ENCODE data around the gene PRDM16. TPM values are rescaled to one million over a fixed set of nuclear protein-coding genes. Genes with fewer than 3 reads are reported as not detected.

The PRDM16 gene
- total and polyA plus RNA-seq, 2 of the 8 experiments (the other 6 are each of a cell fraction or from before 2014, with no cell fraction given), result 0.39 to 0.43 TPM

DNA sequence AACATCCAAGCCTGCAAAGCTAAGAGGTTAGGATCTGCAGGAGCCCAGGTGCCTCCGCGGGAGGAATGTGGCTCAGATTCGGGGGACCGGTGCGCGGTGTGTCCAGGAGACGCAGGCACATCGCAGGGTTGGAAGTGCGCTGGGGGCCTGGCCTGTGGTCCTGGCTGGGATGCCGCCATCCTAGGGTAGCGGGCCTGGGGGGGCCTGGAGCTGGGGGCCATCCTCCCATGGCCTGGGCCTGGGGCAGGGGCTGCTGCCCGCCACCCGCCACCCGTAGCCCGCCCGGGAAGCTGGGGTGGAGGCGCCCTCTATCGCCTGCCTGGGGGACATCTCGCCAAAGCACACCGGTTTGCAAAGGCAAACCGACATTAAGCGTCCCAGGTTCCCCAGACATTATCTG lies 214.8 kb downstream of the PRDM16 start:
- H3K56ac ChIP-seq (replicated peaks; ENCODE audit: insufficient read length, low read depth, low read length), result no peak overlapping the region
- no peak overlapping the region; the same call in 1 of the 2 replicates for H2AFZ ChIP-seq (ENCODE audit: low read length)
- H3K4me1 ChIP-seq (replicated peaks in 1 of 4; ENCODE audit: control insufficient read depth in 3 of 4, insufficient read depth in 4 of 4, low read length in 3 of 4), result peaks cover 0 to 15% (median 5%) of the 10 kb centered on the region in 4 experiments; a peak in 5 of 7 replicates
- ChIA-PET POLR2A (ENCODE audit: partially characterized antibody) (no interaction called here), CTCF (ENCODE audit: partially characterized antibody) (interaction anchor here (0.8 to 5.9 kb wide), 22 partner anchors 10 to 223 kb away, joined by 3 to 32 read pairs (median 3); no protein-coding TSS in a partner anchor)
- H2BK20ac ChIP-seq (ENCODE audit: low read length), result no peak overlapping the region
- no peaks in the 10 kb centered on the region for H3K23me2 ChIP-seq (ENCODE audit: low read depth, low read length)
- peaks cover 0 to 2% of the 10 kb centered on the region in 2 experiments for H4K20me1 ChIP-seq (replicated peaks in 1 of 2; ENCODE audit: control insufficient read depth in 1 of 2, insufficient read depth in 2 of 2, low read length in 2 of 2)
- H4K5ac ChIP-seq (ENCODE audit: insufficient read length, low read depth, low read length), result no peak overlapping the region
- H3K9me3 ChIP-seq (ENCODE audit: insufficient read depth in 2 of 2, low read depth in 1 of 2, low read length in 1 of 2), result no peaks in the 10 kb centered on the region
- 0 out of 2 replicates have a peak overlapping the region, but pooled peaks have one; percentile 27 for H2BK12ac ChIP-seq (ENCODE audit: low read depth, low read length)
- no peaks in the 10 kb centered on the region for H3K79me2 ChIP-seq (ENCODE audit: control insufficient read depth in 1 of 2, insufficient read depth in 2 of 2, low read length in 2 of 2)
- H3K9ac ChIP-seq (replicated peaks in 1 of 4; ENCODE audit: extremely low read depth in 1 of 4, low read depth in 3 of 4, low read length in 3 of 4), result no peak overlapping the region
- peaks cover 0 to 6% (median 1%) of the 10 kb centered on the region in 4 experiments; a peak in 1 of 7 replicates for H3K27me3 ChIP-seq (replicated peaks in 1 of 4; ENCODE audit: control insufficient read depth in 3 of 4, extremely low read depth in 1 of 4, insufficient read depth in 3 of 4, low read length in 3 of 4)
- H4K8ac ChIP-seq (ENCODE audit: extremely low read depth, insufficient read depth, low read length), result peak overlapping the region; percentile 84; the same call in 1 of the 2 replicates
- no peak overlapping the region for H3K14ac ChIP-seq (ENCODE audit: insufficient read length)
- no peaks in the 10 kb centered on the region for H3K36me3 ChIP-seq (ENCODE audit: control insufficient read depth in 2 of 4, insufficient read depth in 4 of 4, low read length in 3 of 4)
- no peak overlapping the region for H2AK5ac ChIP-seq (ENCODE audit: low read depth, low read length)
- H2BK15ac ChIP-seq (ENCODE audit: low read length), result no peak overlapping the region
- WGBS, 2 experiments (ENCODE audit: extremely low coverage in 1 of 2, insufficient coverage in 1 of 2, insufficient read length in 1 of 2, insufficient replicate concordance in 2 of 2, low coverage in 1 of 2, low lambda C conversion rate in 2 of 2, missing lambda C conversion rate in 1 of 2), result 43% methylated on average over 22 of the region's 22 CpGs; no CpG with 5 or more reads in 1 of the 2 experiments
- no peak overlapping the region for H3K27ac ChIP-seq (ENCODE audit: low read depth, low read length)
- H3K23ac ChIP-seq (ENCODE audit: insufficient read length), result no peak overlapping the region
- no peak overlapping the region for H4K91ac ChIP-seq (replicated peaks; ENCODE audit: insufficient read length, low read length)
- no peak overlapping the region for H3K4ac ChIP-seq (replicated peaks; ENCODE audit: insufficient read length, low read depth, low read length)
- H2BK120ac ChIP-seq (replicated peaks; ENCODE audit: low read depth, low read length), result no peak overlapping the region
- H3K79me1 ChIP-seq (ENCODE audit: low read depth, low read length), result no peaks in the 10 kb centered on the region
- FAIRE-seq, result no peak
- DNase-seq (ENCODE audit: low read depth in 1 of 2, low spot score in 2 of 2), result peak in 1 of 2 experiments; percentile 88
- H3K4me3 ChIP-seq (ENCODE audit: extremely low read depth in 1 of 4, insufficient read depth in 2 of 4, low read depth in 3 of 4, low read length in 4 of 4), result peak overlapping the region in 1 of 4 experiments; percentile 25; a peak in 1 of 8 replicates
- no peak overlapping the region for H3K18ac ChIP-seq (ENCODE audit: extremely low read depth, low read length)
- peak overlapping the region in 1 of 2 experiments; percentile 41; a peak in 1 of 4 replicates for H3K4me2 ChIP-seq (ENCODE audit: insufficient read depth in 1 of 2, low read depth in 2 of 2, low read length in 2 of 2)
- H2BK5ac ChIP-seq (ENCODE audit: low read depth, low read length), result no peak overlapping the region
- TF ChIP-seq HDAC2 (IDR thresholded peaks at IDR 0.05; ENCODE audit: borderline replicate concordance in 1 of 2, low read depth in 2 of 2, low read length in 2 of 2), result no peak
- no peak for TF ChIP-seq CTBP2 (IDR thresholded peaks at IDR 0.05; ENCODE audit: borderline replicate concordance, insufficient read depth, insufficient read length, low read length)
- no peak for TF ChIP-seq MAFK (IDR thresholded peaks at IDR 0.05; ENCODE audit: low read depth, low read length)
- TF ChIP-seq SP1 (IDR thresholded peaks at IDR 0.05; ENCODE audit: low read depth, low read length), result no peak
- no peak for TF ChIP-seq BCL11A (IDR thresholded peaks at IDR 0.05; ENCODE audit: low read depth in 2 of 2, low read length in 2 of 2)
- TF ChIP-seq, protein P1, sequence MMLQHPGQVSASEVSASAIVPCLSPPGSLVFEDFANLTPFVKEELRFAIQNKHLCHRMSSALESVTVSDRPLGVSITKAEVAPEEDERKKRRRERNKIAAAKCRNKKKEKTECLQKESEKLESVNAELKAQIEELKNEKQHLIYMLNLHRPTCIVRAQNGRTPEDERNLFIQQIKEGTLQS (IDR thresholded peaks at IDR 0.05; ENCODE audit: insufficient read depth, low read depth, low read length), result no peak
- no peak for TF ChIP-seq SUZ12 (IDR thresholded peaks at IDR 0.05; ENCODE audit: low read length)
- TF ChIP-seq NRF1 (IDR thresholded peaks at IDR 0.05; ENCODE audit: low read depth, low read length), result no peak
- no peak for TF ChIP-seq POU5F1 (IDR thresholded peaks at IDR 0.05; ENCODE audit: low read depth, low read length)
- no peak for TF ChIP-seq RNF2 (IDR thresholded peaks at IDR 0.05; ENCODE audit: borderline replicate concordance, low read depth, low read length, missing control alignments, poor library complexity, severe bottlenecking)
- no peak for TF ChIP-seq ZNF274 (IDR thresholded peaks at IDR 0.05; ENCODE audit: borderline replicate concordance, extremely low read depth, low read length)
- no peak for TF ChIP-seq CBX5 (IDR thresholded peaks at IDR 0.05; ENCODE audit: low read depth, low read length)

All from H1 (cell line).